K562 (cell line): Measurements from ENCODE around the gene TTBK1. TPM values are rescaled to one million over a fixed set of nuclear protein-coding genes. Genes with fewer than 3 reads are reported as not detected.

Source experiments
- ATAC-seq: fragments of 200-7000 bp; cut with Tn5 transposase; 3 replicates; pipeline ENCODE4 v1.9.1; 2020; ENCODE audit warnings: moderate library complexity
- BruUV-seq: library from RNA; stranded (reverse); fragments of 400-500 nt; replicated peaks from 2 replicates; lab custom pipeline; 2021; lab: Mats Ljungman, UMichigan
- CTCF ChIA-PET: fragments of 300-600 bp; formaldehyde crosslinking; extraction: SDS; loops from one replicate; lab custom pipeline; 2021; ENCODE audit warnings: low intra/inter-chr PET ratio; lab: Yijun Ruan, JAX
- POLR2A ChIA-PET: fragments of 300-600, 350-650 bp; sonication (Branson Sonifier 250); formaldehyde crosslinking; extraction: SDS; loops from one replicate; lab custom pipeline; 2021; ENCODE audit warnings: antibody characterized with exemption, inconsistent platforms; lab: Yijun Ruan, JAX
- DNase-seq, 4 experiments: peaks; one replicate each; pipeline versions ENCODE4 v3.0.0 to v3.0.0-alpha.2; 2011 to 2018; ENCODE audit warnings: low spot score in 3 of 4, mixed read lengths in 3 of 4; ENCODE audit errors: extremely low read depth in 1 of 4
- FAIRE-seq: peaks from 2 replicates; lab custom pipeline; 2011; peaks lifted over from hg19 to GRCh38; lab: Jason Lieb, UNC
- H2AFZ ChIP-seq: 2 replicates; pipeline ENCODE4 v1.6.0; 2011; ENCODE audit warnings: low read depth, low read length, control low read depth, inconsistent platforms
- H3K27ac ChIP-seq: fragments of 200-600 bp; 3 replicates; pipeline ENCODE4 v1.8.0; 2011; ENCODE audit warnings: low read depth, mild to moderate bottlenecking, control low read depth, inconsistent platforms, low read length, moderate library complexity, mixed read lengths; ENCODE audit errors: extremely low read depth
- H3K27me3 ChIP-seq, 2 experiments: fragments of 300-600 bp in 1 of 2; 2 replicates in 1 of 2; 3 replicates in 1 of 2; pipeline versions ENCODE4 v1.6.0 to v1.8.0; 2011; ENCODE audit warnings: inconsistent platforms in 2 of 2, low read length in 2 of 2, mild to moderate bottlenecking in 1 of 2, mixed read lengths in 1 of 2, moderate library complexity in 1 of 2; ENCODE audit not compliant: control insufficient read depth in 2 of 2, insufficient read depth in 2 of 2
- H3K36me3 ChIP-seq: fragments of 300-600 bp; 3 replicates; pipeline ENCODE4 v1.8.0; 2011; ENCODE audit warnings: mild to moderate bottlenecking, low read length, inconsistent platforms; ENCODE audit not compliant: control insufficient read depth, insufficient read depth
- H3K4me1 ChIP-seq, 2 experiments: fragments of 200-600 bp in 1 of 2; replicated peaks in 1 of 2; 2 replicates in 1 of 2; 3 replicates in 1 of 2; pipeline versions ENCODE4 v1.5.1 to v1.8.0; 2011; ENCODE audit warnings: inconsistent platforms in 2 of 2, low read length in 2 of 2, mild to moderate bottlenecking in 1 of 2, mixed read lengths in 1 of 2, moderate library complexity in 1 of 2; ENCODE audit not compliant: control insufficient read depth in 2 of 2, insufficient read depth in 2 of 2
- H3K4me2 ChIP-seq: 2 replicates; pipeline ENCODE4 v1.6.1; 2011; ENCODE audit warnings: low read length, control low read depth, inconsistent platforms, mixed read lengths; ENCODE audit not compliant: insufficient read depth
- H3K4me3 ChIP-seq: fragments of 200-600 bp; sonication (generic), shearing (Covaris generic); 2 replicates; pipeline ENCODE4 v1.5.1; 2016; ENCODE audit warnings: control low read depth, inconsistent platforms
- H3K79me2 ChIP-seq: fragments of 200-600 bp; 3 replicates; pipeline ENCODE4 v1.8.0; 2011; ENCODE audit warnings: low read length, inconsistent platforms; ENCODE audit not compliant: control insufficient read depth, insufficient read depth
- H3K9ac ChIP-seq, 2 experiments: 2 replicates each; pipeline versions ENCODE4 v1.6.0 to v1.6.1; 2011; ENCODE audit warnings: low read depth in 2 of 2, low read length in 2 of 2, control low read depth in 1 of 2, inconsistent platforms in 1 of 2, mild to moderate bottlenecking in 1 of 2, mixed read lengths in 1 of 2; ENCODE audit not compliant: insufficient read depth in 1 of 2
- H3K9me1 ChIP-seq: one replicate; pipeline ENCODE4 v1.6.0; 2011; ENCODE audit warnings: inconsistent platforms, mild to moderate bottlenecking, low read length, moderate library complexity; ENCODE audit not compliant: control insufficient read depth, insufficient read depth
- H3K9me3 ChIP-seq: replicated peaks from 2 replicates; pipeline ENCODE4 v1.5.1; 2011; ENCODE audit warnings: low read depth, low read length, inconsistent platforms; ENCODE audit not compliant: control insufficient read depth, insufficient read depth
- H4K20me1 ChIP-seq: replicated peaks from 2 replicates; pipeline ENCODE4 v1.6.1; 2011; ENCODE audit warnings: low read length, inconsistent platforms, mixed read lengths; ENCODE audit not compliant: control insufficient read depth, insufficient read depth
- ARID1B ChIP-seq: fragments of 450-650 bp; IDR thresholded peaks from 2 replicates; pipeline ENCODE4 v1.6.1; 2016; ENCODE audit warnings: antibody characterized with exemption, mild to moderate bottlenecking, inconsistent platforms
- CBFB ChIP-seq: sonication (generic); formaldehyde crosslinking; IDR thresholded peaks from 2 replicates; pipeline ENCODE4 v1.4.0; 2020; ENCODE audit warnings: mild to moderate bottlenecking, missing genetic modification reagents
- GMEB1 ChIP-seq: fragments of 250-450 bp; sonication (Bioruptor Pico); IDR thresholded peaks from 2 replicates; pipeline ENCODE4 v1.4.0; 2020; ENCODE audit warnings: mild to moderate bottlenecking
- HDAC1 ChIP-seq, 2 experiments: fragments of 450-650 bp; IDR thresholded peaks; 2 replicates each; pipeline ENCODE4 v1.6.1; 2016 to 2017; ENCODE audit warnings: inconsistent platforms in 1 of 2, mild to moderate bottlenecking in 1 of 2, moderate library complexity in 1 of 2
- HMG20A ChIP-seq: fragments of 450-650 bp; formaldehyde crosslinking; conservative IDR thresholded peaks from 2 replicates; pipeline ENCODE4 v1.4.0; 2020; ENCODE audit warnings: mild to moderate bottlenecking, mixed read lengths
- ILF3 ChIP-seq: fragments of 450-650 bp; IDR thresholded peaks from 2 replicates; pipeline ENCODE4 v1.6.1; 2018; ENCODE audit warnings: antibody characterized with exemption, mild to moderate bottlenecking, moderate library complexity, borderline replicate concordance
- IRF1 ChIP-seq: sonication (generic); formaldehyde crosslinking; IDR thresholded peaks from 2 replicates; pipeline ENCODE4 v1.8.0; 2022; ENCODE audit warnings: missing genetic modification reagents, mild to moderate bottlenecking, borderline replicate concordance
- JUND ChIP-seq, 2 experiments: IDR thresholded peaks; 2 replicates in 1 of 2; 3 replicates in 1 of 2; pipeline ENCODE4 v1.6.1; 2011; ENCODE audit warnings: borderline replicate concordance in 2 of 2, low read depth in 2 of 2, low read length in 2 of 2, improper control_type of control experiment in 1 of 2, missing biosample characterization in 1 of 2, missing genetic modification characterization in 1 of 2, missing genetic modification reagents in 1 of 2
- LCOR ChIP-seq: sonication (generic); formaldehyde crosslinking; IDR thresholded peaks from 2 replicates; pipeline ENCODE4 v1.8.0; 2022; ENCODE audit warnings: mild to moderate bottlenecking, missing genetic modification reagents
- MAFG ChIP-seq: fragments of 450-650 bp; conservative IDR thresholded peaks from 2 replicates; pipeline ENCODE4 v1.6.1; 2016; ENCODE audit warnings: missing genetic modification characterization, missing compliant biosample characterization
- MAFK ChIP-seq: IDR thresholded peaks from 2 replicates; pipeline ENCODE4 v1.6.1; 2011; ENCODE audit warnings: low read length, improper control_type of control experiment
- MLLT1 ChIP-seq, 2 experiments: fragments of 450-650 bp; IDR thresholded peaks; 2 replicates each; pipeline ENCODE4 v1.6.1; 2016
- MYBL2 ChIP-seq, 2 experiments: fragments of 450-650 bp in 1 of 2; sonication (generic) in 1 of 2; formaldehyde crosslinking in 1 of 2; IDR thresholded peaks; 2 replicates each; pipeline versions ENCODE4 v1.6.1 to v1.8.1; 2017 to 2022; ENCODE audit warnings: borderline replicate concordance in 1 of 2, inconsistent platforms in 1 of 2, low read depth in 1 of 2, mild to moderate bottlenecking in 1 of 2, missing genetic modification reagents in 1 of 2, moderate library complexity in 1 of 2
- PHTF2 ChIP-seq: fragments of 250-450 bp; sonication (Bioruptor Pico); IDR thresholded peaks from 2 replicates; pipeline ENCODE4 v1.5.0; 2021; ENCODE audit warnings: mild to moderate bottlenecking
- POLR2H ChIP-seq: IDR thresholded peaks from 2 replicates; pipeline ENCODE4 v1.6.1; 2016; ENCODE audit warnings: missing genetic modification characterization, low read depth, mild to moderate bottlenecking, control low read depth, missing compliant biosample characterization, moderate library complexity
- RB1 ChIP-seq: fragments of 450-650 bp; IDR thresholded peaks from 2 replicates; pipeline ENCODE4 v1.6.1; 2017; ENCODE audit warnings: low read depth, mild to moderate bottlenecking
- SMARCC2 ChIP-seq: fragments of 450-650 bp; IDR thresholded peaks from 2 replicates; pipeline ENCODE4 v1.6.1; 2017; ENCODE audit warnings: antibody characterized with exemption, moderate library complexity, mild to moderate bottlenecking, low read depth
- SNIP1 ChIP-seq: fragments of 450-650 bp; IDR thresholded peaks from 2 replicates; pipeline ENCODE4 v1.7.1; 2017; ENCODE audit warnings: low read depth, mild to moderate bottlenecking
- TCFL5 ChIP-seq: fragments of 250-450 bp; sonication (Bioruptor Pico); conservative IDR thresholded peaks from 2 replicates; pipeline ENCODE4 v1.6.1; 2021; ENCODE audit warnings: mild to moderate bottlenecking, moderate library complexity, matching md5 sums
- ZNF76 ChIP-seq: fragments of 250-450 bp; sonication (Bioruptor Pico); IDR thresholded peaks from 2 replicates; pipeline ENCODE4 v1.4.0; 2020; ENCODE audit warnings: mild to moderate bottlenecking, moderate library complexity, borderline replicate concordance
- in situ Hi-C: fragments of 300-500 bp; cut with MboI; formaldehyde crosslinking; loops from 4 replicates; pipeline ENCODE4 v1.15.0; 2018; ENCODE audit warnings: inconsistent platforms, mixed read lengths
- intact Hi-C: fragments of 100-400 bp; cut with micrococcal nuclease; formaldehyde crosslinking; loops from 2 replicates; pipeline ENCODE4 v1.14.2; 2022
- polyA plus RNA-seq, 8 experiments: library from polyadenylated mRNA; depleted of rRNA in 4 of 8; stranded (reverse) in 5 of 8; unstranded in 3 of 8; fragments of >200 nt; fragmentation: Nextera tagmentation in 2 of 8; fragmentation: Illumina TruSeq in 1 of 8; extraction: Ambion mirVana in 2 of 8; extraction: Trizol in 1 of 8; gene quantifications; 2 replicates each; pipeline versions ENCODE4 v1.2.1 to v1.2.3, GENCODE V29; 2011 to 2014; ENCODE audit warnings: inconsistent platforms in 1 of 8, missing spikeins in 1 of 8
- total RNA-seq, 7 experiments: library from RNA; depleted of rRNA in 6 of 7; stranded (reverse); fragments of >200 nt in 6 of 7; fragmentation: Illumina TruSeq in 2 of 7; extraction: Trizol in 2 of 7; gene quantifications; 2 replicates each; pipeline versions ENCODE4 v1.2.1 to v1.2.3, GENCODE V29; 2011 to 2021; ENCODE audit warnings: low replicate concordance in 1 of 7

Gene TTBK1
- total and polyA plus RNA-seq, 9 of the 15 experiments (the other 6 are each of a cell fraction or from before 2014, with no cell fraction given) = not detected

- in situ Hi-C loops = no loop called here
- POLR2A ChIA-PET = interaction anchor here (0.6 kb wide), 1 partner anchor 14 kb away, joined by 3 read pairs; no protein-coding TSS in a partner anchor
- no peak for FAIRE-seq
- TF ChIP-seq RB1 (no peak), MYBL2 (IDR thresholded peaks at IDR 0.05; ENCODE audit: low read depth) (no peak), MYBL2 (CRISPR knock-in tag; IDR thresholded peaks at IDR 0.05; ENCODE audit: borderline replicate concordance) (no peak), ZNF76 (CRISPR knock-in tag) (no peak), MLLT1 (IDR thresholded peaks at IDR 0.05) (no peak), HDAC1 (IDR thresholded peaks at IDR 0.05) (no peak), PHTF2 (CRISPR knock-in tag) (no peak), ARID1B (peak; percentile 48), ILF3 (no peak), TCFL5 (CRISPR knock-in tag) (no peak), SNIP1 (no peak), JUND (IDR thresholded peaks at IDR 0.05; ENCODE audit: borderline replicate concordance, low read depth, low read length) (no peak), JUND (tag; IDR thresholded peaks at IDR 0.05; ENCODE audit: borderline replicate concordance, low read depth, low read length) (peak; percentile 60; the same call in 1 of the 3 replicates), POLR2H (tag) (no peak), IRF1 (CRISPR knock-in tag) (no peak), LCOR (no peak), GMEB1 (CRISPR knock-in tag) (no peak), HMG20A (CRISPR knock-in tag) (no peak), SMARCC2 (peak; percentile 57; the same call in 1 of the 2 replicates), CBFB (no peak), MAFK (peak; percentile 87), MAFG (peak; percentile 93)
Measured at GRCh38 chr6:43310624-43311023, 67.3 kb downstream of the TTBK1 start.

More at GRCh38 chr6:43310624-43311023, 67.3 kb downstream of the TTBK1 start:
- H3K9me1 ChIP-seq = peaks cover 3% of the 10 kb centered on the region
- no peak overlapping the region for H3K4me3 ChIP-seq
- BruUV-seq = no TSS peak
- no peak for DNase-seq
- no peak for ATAC-seq
- no peaks in the 10 kb centered on the region for H3K79me2 ChIP-seq
- H3K27ac ChIP-seq = no peak overlapping the region
- H3K4me2 ChIP-seq = no peak overlapping the region
- peak overlapping the region; percentile 71 for H2AFZ ChIP-seq
- H3K36me3 ChIP-seq = no peaks in the 10 kb centered on the region
- intact Hi-C loops = no loop called here
- H3K9ac ChIP-seq = no peak overlapping the region
- no peaks in the 10 kb centered on the region for H3K9me3 ChIP-seq
- CTCF ChIA-PET = no interaction called here
- peaks cover 3 to 6% of the 10 kb centered on the region in 2 experiments; a peak in 2 of 5 replicates for H3K27me3 ChIP-seq
- H3K4me1 ChIP-seq = peaks cover 14 to 21% of the 10 kb centered on the region in 2 experiments
- H4K20me1 ChIP-seq = no peaks in the 10 kb centered on the region
